Measurements from ENCODE around the gene BTBD16. TPM values are rescaled to one million over a fixed set of nuclear protein-coding genes. Genes with fewer than 3 reads are reported as not detected.
A peak's percentile ranks its signal among the peaks of the same experiment; 100 is the strongest.

Gene BTBD16
- total RNA-seq, 2 donors from 2014 or later, result not detected

DNA sequence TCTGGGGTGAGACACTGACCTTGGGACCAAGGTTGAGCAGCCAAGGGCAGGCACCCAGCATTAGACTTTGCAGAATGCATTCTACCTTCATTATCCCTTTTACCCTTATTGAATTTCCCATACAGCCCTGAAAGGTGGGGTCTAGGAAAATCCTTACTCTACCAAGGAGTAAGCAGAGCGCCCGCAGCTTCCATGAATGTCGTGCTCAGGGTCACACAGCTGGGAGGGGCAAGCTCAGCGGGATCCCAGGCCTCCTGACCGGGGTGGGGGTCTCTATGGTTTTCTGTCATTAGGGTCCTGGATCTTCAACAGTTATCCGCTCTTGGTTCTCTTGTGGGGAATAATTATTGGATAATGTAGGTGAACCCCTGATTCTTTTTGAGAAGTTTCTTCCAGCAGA lies 30.7 kb upstream of the BTBD16 start:
- Histone ChIP-seq H3K4me3 (no peak overlapping the region), H3K27ac (no peak overlapping the region), H3K36me3 (replicated peaks in 1 of 2; ENCODE audit: insufficient read depth in 1 of 2, low read depth in 2 of 2) (peaks cover 0 to 2% of the 10 kb centered on the region in 2 donors), H3K27me3 (no peaks in the 10 kb centered on the region), H3K9me3 (no peaks in the 10 kb centered on the region), H3K4me1 (no peaks in the 10 kb centered on the region)
- TF ChIP-seq POLR2A (IDR thresholded peaks at IDR 0.05) (no peak), CTCF (IDR thresholded peaks at IDR 0.05) (no peak)
- intact Hi-C loops (cut with DNase I), result no loop called here
- DNase-seq (no peak), ATAC-seq (no peak)
- 94 to 98% methylated on average over 6 of the region's 6 CpGs for WGBS, 2 donors

DNA sequence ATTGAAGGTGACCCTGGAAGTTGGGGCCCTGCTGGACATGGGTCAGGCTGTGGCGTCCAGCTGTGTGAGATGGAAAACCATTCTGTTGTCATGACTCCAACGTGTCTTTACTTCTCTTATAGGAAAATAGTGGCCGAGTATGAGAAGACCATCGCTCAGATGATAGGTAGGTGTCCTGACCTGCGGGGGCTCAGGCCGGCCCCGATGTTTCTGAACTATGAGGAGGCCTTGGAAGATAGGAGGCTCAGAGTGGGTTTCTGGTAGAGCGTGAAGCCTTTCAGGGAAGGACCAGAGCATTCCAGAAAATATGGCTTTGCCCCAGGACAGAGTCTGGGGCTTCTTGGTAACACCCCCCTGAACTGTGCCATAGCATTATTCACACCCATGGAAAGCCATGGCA lies 29.3 kb upstream of the BTBD16 start:
- Histone ChIP-seq H3K4me3 (no peak overlapping the region), H3K36me3 (replicated peaks in 1 of 2; ENCODE audit: insufficient read depth in 1 of 2, low read depth in 2 of 2) (peaks cover 0 to 2% of the 10 kb centered on the region in 2 donors), H3K27me3 (no peaks in the 10 kb centered on the region), H3K9me3 (no peaks in the 10 kb centered on the region), H3K27ac (no peak overlapping the region), H3K4me1 (no peaks in the 10 kb centered on the region)
- DNase-seq (no peak), ATAC-seq (no peak)
- TF ChIP-seq POLR2A (IDR thresholded peaks at IDR 0.05) (no peak), CTCF (IDR thresholded peaks at IDR 0.05) (no peak)
- intact Hi-C loops (cut with DNase I), result no loop called here
- 82 to 84% methylated on average over 8 of the region's 8 CpGs for WGBS, 2 donors

GRCh38 chr10:122243550-122243949 lies 27.5 kb upstream of the BTBD16 start:
- ATAC-seq, result peak; percentile 9
- WGBS, 2 donors, result 92 to 95% methylated on average over 2 of the region's 2 CpGs
- Histone ChIP-seq H3K9me3 (no peaks in the 10 kb centered on the region), H3K36me3 (replicated peaks in 1 of 2; ENCODE audit: insufficient read depth in 1 of 2, low read depth in 2 of 2) (peaks cover 0 to 2% of the 10 kb centered on the region in 2 donors), H3K27ac (no peak overlapping the region), H3K4me3 (no peak overlapping the region), H3K4me1 (no peaks in the 10 kb centered on the region), H3K27me3 (no peaks in the 10 kb centered on the region)
- TF ChIP-seq CTCF (IDR thresholded peaks at IDR 0.05) (no peak), POLR2A (IDR thresholded peaks at IDR 0.05) (no peak)
- DNase-seq, result no peak
- intact Hi-C loops (cut with DNase I), result no loop called here

DNA sequence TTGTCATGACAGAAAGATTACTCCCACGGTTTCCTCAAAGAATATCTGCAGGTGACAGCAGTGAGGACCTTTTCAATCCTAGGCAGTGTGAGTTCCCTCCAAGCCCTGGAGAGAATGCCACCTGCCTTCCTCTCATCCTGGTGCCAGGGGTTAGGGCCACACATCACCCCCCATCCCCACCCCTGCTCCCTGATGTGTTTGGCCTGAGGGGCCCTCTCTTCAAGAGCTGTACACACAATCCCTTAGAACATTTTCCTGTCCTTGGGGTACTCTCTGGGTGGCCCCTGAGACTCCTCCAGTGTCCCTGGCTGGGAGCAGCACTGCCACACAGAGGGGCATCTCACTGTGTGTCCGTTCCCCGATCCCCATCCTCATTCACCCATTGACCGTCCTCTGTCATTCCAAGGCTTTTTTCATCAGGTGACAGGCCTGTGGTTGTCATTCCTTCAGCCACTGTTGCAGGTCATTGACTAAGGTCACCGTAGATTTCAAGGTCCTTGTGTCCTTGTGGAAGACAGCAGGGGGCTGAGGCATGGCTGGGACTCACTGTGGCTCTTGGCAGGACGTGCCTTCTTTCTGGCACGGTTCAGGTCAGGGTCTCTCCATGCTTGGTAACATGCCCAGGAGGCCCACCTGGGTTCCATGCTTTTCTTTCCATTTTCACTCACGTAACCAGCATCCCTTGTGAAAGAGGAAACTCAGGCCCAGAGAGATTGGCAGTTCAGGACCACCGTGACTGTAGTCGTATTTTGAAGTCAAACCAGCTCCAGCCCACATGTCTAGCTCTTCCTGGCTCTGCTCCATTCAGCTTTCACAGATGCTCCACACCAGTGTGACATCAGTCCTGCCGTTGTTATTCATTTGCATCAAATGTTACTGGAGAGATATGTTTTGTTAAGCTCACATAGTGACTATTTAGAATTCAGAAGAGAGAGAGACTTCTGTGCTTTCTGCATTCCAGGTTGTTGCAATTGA lies 26.8 kb upstream of the BTBD16 start:
- no peak overlapping the region for H3K27ac ChIP-seq
- DNase-seq (no peak), ATAC-seq (no peak)
- intact Hi-C loops (cut with DNase I), result no loop called here
- H3K36me3 ChIP-seq (replicated peaks in 1 of 2; ENCODE audit: insufficient read depth in 1 of 2, low read depth in 2 of 2), result peaks cover 0 to 2% of the 10 kb centered on the region in 2 donors
- no peaks in the 10 kb centered on the region for H3K9me3 ChIP-seq
- no peak overlapping the region for H3K4me3 ChIP-seq
- WGBS, 2 donors, result 77 to 90% methylated on average over 11 of the region's 11 CpGs
- no peaks in the 10 kb centered on the region for H3K4me1 ChIP-seq
- TF ChIP-seq POLR2A (IDR thresholded peaks at IDR 0.05) (no peak), CTCF (IDR thresholded peaks at IDR 0.05) (no peak)
- no peaks in the 10 kb centered on the region for H3K27me3 ChIP-seq

Measured in body of pancreas (tissue), 4 donors.